Fibroblast of villous mesenchyme (primary cell): Measurements from ENCODE around the gene WDR45B. TPM values are rescaled to one million over a fixed set of nuclear protein-coding genes. Genes with fewer than 3 reads are reported as not detected.
"Not testable (repeated sequence)": the region's sequence is repeated elsewhere in the genome, so short reads cannot be mapped to it uniquely, and the experiment has no call there.

Source experiments
- DNase-seq: peaks from one replicate; pipeline ENCODE4 v3.0.0-alpha.2; 2010; ENCODE audit warnings: low read depth
- H3K4me3 ChIP-seq: 2 replicates; pipeline ENCODE4 v1.5.1; 2011; ENCODE audit warnings: low read depth, mild to moderate bottlenecking, low read length
- total RNA-seq: library from RNA; depleted of rRNA; stranded (reverse); fragments of >200 nt; gene quantifications from 2 replicates; pipeline ENCODE4 v1.2.3, GENCODE V29; 2012
- TF ChIP-seq, protein P1 (sequence below): IDR thresholded peaks from 2 replicates; pipeline ENCODE4 v1.5.1; 2012; ENCODE audit warnings: low read depth, mild to moderate bottlenecking, low read length; ENCODE audit not compliant: insufficient read depth

Gene WDR45B
- total RNA-seq, 1 donor = 70.8 TPM

DNA sequence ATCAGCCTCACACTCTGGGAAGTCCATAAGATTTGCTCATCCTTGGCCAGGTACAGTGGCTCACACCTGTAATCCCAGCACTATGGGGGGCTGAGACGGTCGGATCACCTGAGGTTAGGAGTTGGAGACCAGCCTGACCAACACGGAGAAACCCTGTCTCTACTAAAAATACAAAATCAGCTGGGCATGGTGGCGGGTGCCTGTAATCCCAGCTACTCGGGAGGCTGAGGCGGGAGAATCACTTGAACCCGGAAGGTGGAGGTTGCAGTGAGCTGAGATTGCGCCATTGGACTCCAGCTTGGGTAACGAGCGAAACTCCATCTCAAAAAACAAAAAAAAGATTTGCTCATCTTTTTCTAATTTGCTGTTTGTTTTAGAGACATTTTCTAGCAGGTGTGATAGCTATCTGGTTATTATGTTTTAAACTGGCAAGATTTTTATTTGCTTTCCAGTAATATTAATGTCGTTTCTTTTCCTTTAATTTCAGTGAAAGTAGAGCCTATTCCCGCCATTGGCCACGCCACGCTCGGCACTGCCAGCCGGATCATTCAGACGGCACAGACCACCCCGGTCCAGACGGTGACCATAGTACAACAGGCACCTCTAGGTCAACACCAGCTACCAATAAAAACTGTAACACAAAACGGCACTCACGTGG is 61.5 kb downstream of the WDR45B start:
- DNase-seq = no peak
- TF ChIP-seq, protein P1, sequence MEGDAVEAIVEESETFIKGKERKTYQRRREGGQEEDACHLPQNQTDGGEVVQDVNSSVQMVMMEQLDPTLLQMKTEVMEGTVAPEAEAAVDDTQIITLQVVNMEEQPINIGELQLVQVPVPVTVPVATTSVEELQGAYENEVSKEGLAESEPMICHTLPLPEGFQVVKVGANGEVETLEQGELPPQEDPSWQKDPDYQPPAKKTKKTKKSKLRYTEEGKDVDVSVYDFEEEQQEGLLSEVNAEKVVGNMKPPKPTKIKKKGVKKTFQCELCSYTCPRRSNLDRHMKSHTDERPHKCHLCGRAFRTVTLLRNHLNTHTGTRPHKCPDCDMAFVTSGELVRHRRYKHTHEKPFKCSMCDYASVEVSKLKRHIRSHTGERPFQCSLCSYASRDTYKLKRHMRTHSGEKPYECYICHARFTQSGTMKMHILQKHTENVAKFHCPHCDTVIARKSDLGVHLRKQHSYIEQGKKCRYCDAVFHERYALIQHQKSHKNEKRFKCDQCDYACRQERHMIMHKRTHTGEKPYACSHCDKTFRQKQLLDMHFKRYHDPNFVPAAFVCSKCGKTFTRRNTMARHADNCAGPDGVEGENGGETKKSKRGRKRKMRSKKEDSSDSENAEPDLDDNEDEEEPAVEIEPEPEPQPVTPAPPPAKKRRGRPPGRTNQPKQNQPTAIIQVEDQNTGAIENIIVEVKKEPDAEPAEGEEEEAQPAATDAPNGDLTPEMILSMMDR = no peak
- no peak overlapping the region for H3K4me3 ChIP-seq

DNA sequence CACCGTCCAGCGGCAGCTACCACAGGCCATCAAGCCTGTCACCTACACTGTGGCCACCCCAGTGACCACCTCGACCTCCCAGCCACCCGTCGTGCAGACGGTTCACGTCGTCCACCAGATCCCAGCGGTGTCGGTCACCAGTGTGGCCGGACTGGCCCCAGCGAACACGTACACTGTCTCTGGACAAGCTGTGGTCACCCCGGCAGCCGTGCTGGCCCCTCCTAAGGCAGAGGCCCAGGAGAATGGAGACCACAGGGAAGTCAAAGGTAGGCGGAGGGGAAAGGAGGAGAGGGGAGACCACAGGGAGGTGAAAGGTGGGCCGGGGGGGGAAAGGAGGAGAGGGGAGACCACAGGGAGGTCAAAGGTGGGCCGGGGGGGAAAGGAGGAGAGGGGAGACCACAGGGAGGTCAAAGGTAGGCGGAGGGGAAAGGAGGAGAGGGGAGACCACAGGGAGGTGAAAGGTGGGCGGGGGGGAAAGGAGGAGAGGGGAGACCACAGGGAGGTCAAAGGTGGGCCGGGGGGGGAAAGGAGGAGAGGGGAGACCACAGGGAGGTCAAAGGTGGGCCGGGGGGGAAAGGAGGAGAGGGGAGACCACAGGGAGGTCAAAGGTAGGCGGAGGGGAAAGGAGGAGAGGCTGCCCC is 62.2 kb downstream of the WDR45B start:
- peak; percentile 23 for DNase-seq
- not testable (repeated sequence) for H3K4me3 ChIP-seq

- no peak for DNase-seq
- H3K4me3 ChIP-seq = no peak overlapping the region
Observed at GRCh38 chr17:82583720-82584234, 64.5 kb downstream of the WDR45B start.

DNA sequence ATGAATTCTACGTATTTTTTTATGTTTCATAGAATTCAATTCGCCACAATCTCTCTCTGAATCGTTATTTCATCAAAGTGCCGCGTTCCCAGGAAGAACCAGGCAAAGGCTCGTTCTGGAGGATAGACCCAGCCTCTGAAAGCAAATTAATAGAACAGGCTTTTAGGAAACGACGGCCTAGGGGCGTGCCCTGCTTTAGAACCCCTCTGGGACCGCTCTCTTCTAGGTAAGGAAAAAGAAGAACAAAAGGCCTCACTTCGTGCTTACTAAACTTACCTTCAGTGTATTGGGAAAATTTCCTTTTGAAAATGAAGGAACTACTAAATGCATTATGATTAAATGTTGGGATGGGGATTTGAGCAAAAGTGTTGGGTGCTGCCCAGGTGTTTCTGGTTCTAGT is 65.5 kb downstream of the WDR45B start:
- DNase-seq = no peak
- TF ChIP-seq, protein P1 = no peak
- H3K4me3 ChIP-seq = no peak overlapping the region

More at GRCh38 chr17:82583720-82584234, 64.5 kb downstream of the WDR45B start:
- TF ChIP-seq, protein P1 = no peak

DNA sequence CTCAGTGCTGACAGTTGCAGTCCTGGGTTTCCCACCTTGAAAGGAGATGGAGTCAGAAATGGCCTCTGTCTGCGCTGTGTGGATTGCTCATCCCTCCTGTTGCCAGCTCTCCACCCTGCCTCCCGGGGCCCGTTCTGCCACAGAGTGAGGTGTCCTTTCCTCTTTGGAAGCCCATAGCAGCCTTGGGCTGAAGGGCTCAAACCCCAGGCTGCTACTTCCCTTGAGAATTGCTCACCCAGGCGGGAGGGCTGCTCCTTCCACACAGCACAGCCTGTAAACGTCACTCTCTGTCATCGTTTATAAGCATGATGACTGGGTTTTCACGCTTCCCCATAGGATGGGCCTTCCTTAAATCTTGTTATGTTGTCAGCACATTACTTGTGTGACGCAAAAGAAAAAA is 66.0 kb downstream of the WDR45B start:
- TF ChIP-seq, protein P1 = no peak
- H3K4me3 ChIP-seq = no peak overlapping the region
- DNase-seq = no peak

- not testable (repeated sequence) for DNase-seq, H3K4me3 ChIP-seq
Observed at GRCh38 chr17:82579969-82580368, 68.3 kb downstream of the WDR45B start.

- TF ChIP-seq, protein P1 = no peak
- no peak overlapping the region for H3K4me3 ChIP-seq
- no peak for DNase-seq
Observed at GRCh38 chr17:82577300-82577699, 70.9 kb downstream of the WDR45B start.

DNA sequence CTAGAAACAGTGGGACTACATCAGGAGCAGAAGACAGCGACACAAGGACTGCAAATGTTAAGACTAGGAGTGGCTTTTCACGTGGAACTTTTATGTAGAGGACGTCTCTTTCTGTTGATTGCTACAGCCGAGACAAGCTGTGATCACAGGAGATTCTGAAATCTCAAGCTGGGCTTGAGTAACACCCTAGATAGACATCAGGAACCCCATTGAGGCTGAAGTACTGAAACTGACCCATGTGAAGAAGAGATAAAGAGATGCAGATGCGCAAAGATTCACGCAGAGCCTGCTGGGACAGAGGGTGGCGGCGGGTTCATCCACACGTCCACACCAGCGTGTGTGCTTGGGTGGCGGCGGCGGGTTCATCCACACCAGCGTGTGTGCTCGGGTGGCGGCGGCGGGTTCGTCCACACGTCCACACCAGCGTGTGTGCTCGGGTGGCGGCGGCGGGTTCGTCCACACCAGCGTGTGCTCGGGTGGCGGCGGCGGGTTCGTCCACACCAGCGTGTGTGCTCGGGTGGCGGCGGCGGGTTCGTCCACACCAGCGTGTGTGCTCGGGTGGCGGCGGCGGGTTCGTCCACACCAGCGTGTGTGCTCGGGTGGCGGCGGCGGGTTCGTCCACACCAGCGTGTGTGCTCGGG is 72.5 kb downstream of the WDR45B start:
- not testable (repeated sequence) for DNase-seq, H3K4me3 ChIP-seq
